ENCODE data around the gene GPR78. TPM values are rescaled to one million over a fixed set of nuclear protein-coding genes. Genes with fewer than 3 reads are reported as not detected.

The GPR78 gene
- total RNA-seq, 1 experiment from 2014 or later, result 5.7 TPM

DNA sequence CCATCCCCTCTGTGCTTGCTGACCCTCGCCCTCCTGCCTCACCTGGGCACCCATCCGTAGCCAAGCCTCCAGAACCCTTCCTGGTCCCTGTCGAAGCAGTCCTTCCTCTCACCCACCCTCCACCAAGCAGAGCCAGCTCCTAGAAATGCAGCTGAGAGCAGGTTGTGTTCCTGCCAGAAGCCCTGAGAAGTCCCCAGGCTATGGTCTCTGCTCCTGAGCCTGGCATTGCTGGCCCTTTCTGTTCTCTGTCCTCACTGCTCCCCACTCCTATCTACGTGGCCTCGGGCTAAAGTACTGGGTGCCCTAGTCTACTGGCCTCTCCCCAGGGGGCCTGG lies 10.3 kb downstream of the GPR78 start:
- DNase-seq (ENCODE audit: low spot score) (no peak), ATAC-seq (no peak)
- TF ChIP-seq, protein P1, sequence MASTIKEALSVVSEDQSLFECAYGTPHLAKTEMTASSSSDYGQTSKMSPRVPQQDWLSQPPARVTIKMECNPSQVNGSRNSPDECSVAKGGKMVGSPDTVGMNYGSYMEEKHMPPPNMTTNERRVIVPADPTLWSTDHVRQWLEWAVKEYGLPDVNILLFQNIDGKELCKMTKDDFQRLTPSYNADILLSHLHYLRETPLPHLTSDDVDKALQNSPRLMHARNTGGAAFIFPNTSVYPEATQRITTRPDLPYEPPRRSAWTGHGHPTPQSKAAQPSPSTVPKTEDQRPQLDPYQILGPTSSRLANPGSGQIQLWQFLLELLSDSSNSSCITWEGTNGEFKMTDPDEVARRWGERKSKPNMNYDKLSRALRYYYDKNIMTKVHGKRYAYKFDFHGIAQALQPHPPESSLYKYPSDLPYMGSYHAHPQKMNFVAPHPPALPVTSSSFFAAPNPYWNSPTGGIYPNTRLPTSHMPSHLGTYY (CRISPR knock-in tag; IDR thresholded peaks at IDR 0.05), result no peak
- TF ChIP-seq, protein P2, sequence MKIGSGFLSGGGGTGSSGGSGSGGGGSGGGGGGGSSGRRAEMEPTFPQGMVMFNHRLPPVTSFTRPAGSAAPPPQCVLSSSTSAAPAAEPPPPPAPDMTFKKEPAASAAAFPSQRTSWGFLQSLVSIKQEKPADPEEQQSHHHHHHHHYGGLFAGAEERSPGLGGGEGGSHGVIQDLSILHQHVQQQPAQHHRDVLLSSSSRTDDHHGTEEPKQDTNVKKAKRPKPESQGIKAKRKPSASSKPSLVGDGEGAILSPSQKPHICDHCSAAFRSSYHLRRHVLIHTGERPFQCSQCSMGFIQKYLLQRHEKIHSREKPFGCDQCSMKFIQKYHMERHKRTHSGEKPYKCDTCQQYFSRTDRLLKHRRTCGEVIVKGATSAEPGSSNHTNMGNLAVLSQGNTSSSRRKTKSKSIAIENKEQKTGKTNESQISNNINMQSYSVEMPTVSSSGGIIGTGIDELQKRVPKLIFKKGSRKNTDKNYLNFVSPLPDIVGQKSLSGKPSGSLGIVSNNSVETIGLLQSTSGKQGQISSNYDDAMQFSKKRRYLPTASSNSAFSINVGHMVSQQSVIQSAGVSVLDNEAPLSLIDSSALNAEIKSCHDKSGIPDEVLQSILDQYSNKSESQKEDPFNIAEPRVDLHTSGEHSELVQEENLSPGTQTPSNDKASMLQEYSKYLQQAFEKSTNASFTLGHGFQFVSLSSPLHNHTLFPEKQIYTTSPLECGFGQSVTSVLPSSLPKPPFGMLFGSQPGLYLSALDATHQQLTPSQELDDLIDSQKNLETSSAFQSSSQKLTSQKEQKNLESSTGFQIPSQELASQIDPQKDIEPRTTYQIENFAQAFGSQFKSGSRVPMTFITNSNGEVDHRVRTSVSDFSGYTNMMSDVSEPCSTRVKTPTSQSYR (CRISPR knock-in tag; IDR thresholded peaks at IDR 0.05), result no peak
- TF ChIP-seq ZNF232 (CRISPR knock-in tag; IDR thresholded peaks at IDR 0.05) (no peak), ZBTB21 (CRISPR knock-in tag; IDR thresholded peaks at IDR 0.05; ENCODE audit: borderline replicate concordance) (no peak), NFE2L1 (CRISPR knock-in tag; IDR thresholded peaks at IDR 0.05) (no peak), ZNF396 (CRISPR knock-in tag; IDR thresholded peaks at IDR 0.05; ENCODE audit: borderline replicate concordance) (no peak), GABPB1 (CRISPR knock-in tag; IDR thresholded peaks at IDR 0.05) (no peak), FOXP1 (CRISPR knock-in tag; IDR thresholded peaks at IDR 0.05; ENCODE audit: borderline replicate concordance) (no peak), MXD4 (CRISPR knock-in tag; IDR thresholded peaks at IDR 0.05; ENCODE audit: borderline replicate concordance) (no peak), CREB1 (CRISPR knock-in tag; IDR thresholded peaks at IDR 0.05) (no peak), GRHL2 (CRISPR knock-in tag; IDR thresholded peaks at IDR 0.05; ENCODE audit: insufficient replicate concordance, severe bottlenecking) (no peak), FOXJ3 (CRISPR knock-in tag; IDR thresholded peaks at IDR 0.05; ENCODE audit: borderline replicate concordance) (no peak), EMX1 (CRISPR knock-in tag; IDR thresholded peaks at IDR 0.05) (no peak), ELF4 (CRISPR knock-in tag; IDR thresholded peaks at IDR 0.05; ENCODE audit: low read depth) (no peak), OVOL2 (CRISPR knock-in tag; IDR thresholded peaks at IDR 0.05; ENCODE audit: borderline replicate concordance) (no peak)
- TF ChIP-seq, protein P3, sequence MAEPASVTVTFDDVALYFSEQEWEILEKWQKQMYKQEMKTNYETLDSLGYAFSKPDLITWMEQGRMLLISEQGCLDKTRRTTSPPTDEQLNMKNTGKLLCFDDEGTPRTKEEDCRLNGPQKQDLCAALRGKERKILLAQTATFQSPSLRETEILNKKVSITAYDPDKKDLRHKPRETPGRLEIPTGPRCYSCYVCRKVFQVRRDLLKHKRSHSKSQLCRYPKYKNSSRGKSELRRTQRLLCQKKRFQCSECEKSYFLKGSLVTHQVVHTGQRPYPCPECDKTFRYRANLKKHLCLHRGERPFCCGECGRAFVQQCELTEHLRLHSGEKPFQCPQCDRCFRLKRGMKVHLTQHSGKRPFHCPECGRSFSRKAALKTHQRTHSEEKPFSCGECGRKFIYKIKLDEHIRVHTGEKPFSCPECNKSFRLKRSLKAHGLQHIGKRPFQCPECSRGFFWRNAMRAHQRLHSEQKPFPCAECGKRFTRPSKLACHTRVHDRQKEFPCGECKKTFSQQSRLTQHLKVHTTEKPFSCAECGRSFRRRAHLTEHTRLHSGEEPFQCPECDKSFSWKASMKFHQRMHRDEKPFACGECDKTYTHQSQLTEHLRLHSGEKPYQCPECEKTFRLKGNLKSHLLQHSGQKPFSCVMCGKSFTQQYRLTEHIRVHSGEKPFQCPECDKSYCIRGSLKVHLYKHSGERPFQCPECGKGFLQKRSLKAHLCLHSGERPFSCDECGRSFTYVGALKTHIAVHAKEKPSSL (CRISPR knock-in tag; conservative IDR thresholded peaks at IDR 0.05), result no peak
- TF ChIP-seq, protein P4, sequence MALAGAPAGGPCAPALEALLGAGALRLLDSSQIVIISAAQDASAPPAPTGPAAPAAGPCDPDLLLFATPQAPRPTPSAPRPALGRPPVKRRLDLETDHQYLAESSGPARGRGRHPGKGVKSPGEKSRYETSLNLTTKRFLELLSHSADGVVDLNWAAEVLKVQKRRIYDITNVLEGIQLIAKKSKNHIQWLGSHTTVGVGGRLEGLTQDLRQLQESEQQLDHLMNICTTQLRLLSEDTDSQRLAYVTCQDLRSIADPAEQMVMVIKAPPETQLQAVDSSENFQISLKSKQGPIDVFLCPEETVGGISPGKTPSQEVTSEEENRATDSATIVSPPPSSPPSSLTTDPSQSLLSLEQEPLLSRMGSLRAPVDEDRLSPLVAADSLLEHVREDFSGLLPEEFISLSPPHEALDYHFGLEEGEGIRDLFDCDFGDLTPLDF (CRISPR knock-in tag; IDR thresholded peaks at IDR 0.05), result no peak
- TF ChIP-seq, protein P5, sequence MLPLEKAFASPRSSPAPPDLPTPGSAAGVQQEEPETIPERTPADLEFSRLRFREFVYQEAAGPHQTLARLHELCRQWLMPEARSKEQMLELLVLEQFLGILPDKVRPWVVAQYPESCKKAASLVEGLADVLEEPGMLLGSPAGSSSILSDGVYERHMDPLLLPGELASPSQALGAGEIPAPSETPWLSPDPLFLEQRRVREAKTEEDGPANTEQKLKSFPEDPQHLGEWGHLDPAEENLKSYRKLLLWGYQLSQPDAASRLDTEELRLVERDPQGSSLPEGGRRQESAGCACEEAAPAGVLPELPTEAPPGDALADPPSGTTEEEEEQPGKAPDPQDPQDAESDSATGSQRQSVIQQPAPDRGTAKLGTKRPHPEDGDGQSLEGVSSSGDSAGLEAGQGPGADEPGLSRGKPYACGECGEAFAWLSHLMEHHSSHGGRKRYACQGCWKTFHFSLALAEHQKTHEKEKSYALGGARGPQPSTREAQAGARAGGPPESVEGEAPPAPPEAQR (CRISPR knock-in tag; IDR thresholded peaks at IDR 0.05), result no peak
- POLR2A ChIA-PET, result no interaction called here
- Mint-ChIP-seq H3K4me3 (no peak overlapping the region), H3K4me1 (peaks cover 32% of the 10 kb centered on the region), H3K9me3 (no peaks in the 10 kb centered on the region), H3K36me3 (no peaks in the 10 kb centered on the region), H3K27ac (no peak overlapping the region), H3K27me3 (ENCODE audit: low read depth) (no peaks in the 10 kb centered on the region; the same call in 1 of the 2 replicates)
- CTCF ChIA-PET, result interaction anchor here (1.9 kb wide), 1 partner anchor 17 kb away, joined by 9 read pairs; no protein-coding TSS in a partner anchor
